IMR-90 (cell line): ENCODE results near the gene IGF1R. TPM values are rescaled to one million over a fixed set of nuclear protein-coding genes. Genes with fewer than 3 reads are reported as not detected.

Source experiments
- ATAC-seq: fragments of 200-7000 bp; cut with Tn5 transposase; 2 replicates; pipeline ENCODE4 v1.9.1; 2020; ENCODE audit warnings: low read depth, mild to moderate bottlenecking, moderate library complexity
- BruUV-seq: library from RNA; stranded (reverse); fragments of 400-500 nt; replicated peaks from 2 replicates; lab custom pipeline; 2021; lab: Mats Ljungman, UMichigan
- CTCF ChIA-PET: fragments of 300-600 bp; formaldehyde crosslinking; extraction: SDS; loops from one replicate; lab custom pipeline; 2021; ENCODE audit warnings: antibody characterized with exemption; lab: Yijun Ruan, JAX
- POLR2A ChIA-PET: fragments of 300-600 bp; sonication (Branson Sonifier 250); formaldehyde crosslinking; loops from one replicate; lab custom pipeline; 2022; ENCODE audit warnings: antibody characterized with exemption; ENCODE audit not compliant: unreplicated experiment; lab: Charles Lee
- DNase-seq: peaks from one replicate; pipeline ENCODE4 v3.0.0; 2013
- H2AFZ ChIP-seq: replicated peaks from 2 replicates; pipeline ENCODE3; 2013; ENCODE audit warnings: low read length, mild to moderate bottlenecking; ENCODE audit not compliant: poor library complexity
- H2AK5ac ChIP-seq: 2 replicates; pipeline ENCODE4 v1.6.1; 2013; ENCODE audit warnings: low read depth, low read length, inconsistent platforms
- H2AK9ac ChIP-seq: replicated peaks from 2 replicates; pipeline ENCODE3; 2013; ENCODE audit warnings: mild to moderate bottlenecking, low read depth, low read length, moderate library complexity; ENCODE audit not compliant: poor library complexity
- H2BK120ac ChIP-seq: 2 replicates; pipeline ENCODE4 v1.6.1; 2013; ENCODE audit warnings: low read depth, low read length, inconsistent platforms
- H2BK15ac ChIP-seq: 3 replicates; pipeline ENCODE4 v1.6.1; 2013; ENCODE audit warnings: low read depth, low read length, inconsistent platforms
- H2BK20ac ChIP-seq: 2 replicates; pipeline ENCODE4 v1.6.1; 2013; ENCODE audit warnings: low read depth, mild to moderate bottlenecking, inconsistent platforms, low read length, moderate library complexity
- H2BK5ac ChIP-seq: 2 replicates; pipeline ENCODE4 v1.6.1; 2013; ENCODE audit warnings: mild to moderate bottlenecking, low read depth, low read length, inconsistent platforms; ENCODE audit not compliant: poor library complexity, severe bottlenecking
- H3K14ac ChIP-seq: replicated peaks from 2 replicates; pipeline ENCODE4 v1.6.1; 2013; ENCODE audit warnings: low read depth, low read length, inconsistent platforms
- H3K18ac ChIP-seq: 2 replicates; pipeline ENCODE4 v1.6.1; 2013; ENCODE audit warnings: low read depth, low read length, control low read depth
- H3K23ac ChIP-seq: 2 replicates; pipeline ENCODE4 v1.6.1; 2013; ENCODE audit warnings: low read depth, low read length, inconsistent platforms
- H3K27ac ChIP-seq: 2 replicates; pipeline ENCODE4 v1.5.1; 2013; ENCODE audit warnings: mild to moderate bottlenecking, control low read depth, low read length; ENCODE audit not compliant: insufficient read depth
- H3K27me3 ChIP-seq: 2 replicates; pipeline ENCODE4 v1.6.1; 2013; ENCODE audit warnings: low read length; ENCODE audit not compliant: control insufficient read depth, insufficient read depth
- H3K36me3 ChIP-seq: 2 replicates; pipeline ENCODE4 v1.6.1; 2013; ENCODE audit warnings: low read length, mixed read lengths; ENCODE audit not compliant: control insufficient read depth, insufficient read depth
- H3K4ac ChIP-seq: 2 replicates; pipeline ENCODE4 v1.6.1; 2013; ENCODE audit warnings: low read depth, low read length, inconsistent platforms
- H3K4me1 ChIP-seq: 2 replicates; pipeline ENCODE4 v1.6.1; 2013; ENCODE audit warnings: low read length, mixed read lengths; ENCODE audit not compliant: control insufficient read depth, insufficient read depth
- H3K4me2 ChIP-seq: 2 replicates; pipeline ENCODE4 v1.6.1; 2013; ENCODE audit warnings: low read depth, mild to moderate bottlenecking, control low read depth, low read length, moderate library complexity
- H3K4me3 ChIP-seq: 2 replicates; pipeline ENCODE4 v1.5.1; 2013; ENCODE audit warnings: low read depth, mild to moderate bottlenecking, control low read depth, low read length, moderate library complexity; ENCODE audit not compliant: insufficient read depth
- H3K56ac ChIP-seq: 2 replicates; pipeline ENCODE4 v1.6.1; 2013; ENCODE audit warnings: low read length, inconsistent platforms; ENCODE audit not compliant: insufficient read depth; ENCODE audit errors: extremely low read depth
- H3K79me1 ChIP-seq, 2 experiments: 2 replicates each; pipeline ENCODE4 v1.6.1; 2013; ENCODE audit warnings: low read length in 2 of 2, inconsistent platforms in 1 of 2, low read depth in 1 of 2
- H3K9ac ChIP-seq: 2 replicates; pipeline ENCODE4 v1.6.1; 2013; ENCODE audit warnings: low read depth, low read length, control low read depth
- H3K9me1 ChIP-seq: 2 replicates; pipeline ENCODE4 v1.6.1; 2013; ENCODE audit warnings: low read length, inconsistent platforms; ENCODE audit not compliant: insufficient read depth
- H3K9me3 ChIP-seq: 2 replicates; pipeline ENCODE4 v1.6.1; 2013; ENCODE audit warnings: low read length; ENCODE audit not compliant: control insufficient read depth, insufficient read depth
- H4K20me1 ChIP-seq: 2 replicates; pipeline ENCODE4 v1.6.1; 2013; ENCODE audit warnings: low read length, inconsistent platforms; ENCODE audit not compliant: insufficient read depth
- H4K5ac ChIP-seq: 2 replicates; pipeline ENCODE4 v1.6.1; 2013; ENCODE audit warnings: mild to moderate bottlenecking, low read depth, low read length, control low read depth
- H4K8ac ChIP-seq, 2 experiments: 2 replicates each; pipeline ENCODE4 v1.6.1; 2013; ENCODE audit warnings: low read depth in 2 of 2, low read length in 2 of 2, control low read depth in 1 of 2, inconsistent platforms in 1 of 2
- H4K91ac ChIP-seq: 2 replicates; pipeline ENCODE4 v1.6.1; 2013; ENCODE audit warnings: low read depth, low read length, inconsistent platforms; ENCODE audit not compliant: insufficient read depth
- BHLHE40 ChIP-seq: fragments of 150-350 bp; IDR thresholded peaks from 2 replicates; pipeline ENCODE4 v1.6.1; 2016; ENCODE audit warnings: mild to moderate bottlenecking, low read depth, low read length
- CEBPB ChIP-seq: IDR thresholded peaks from 2 replicates; pipeline ENCODE4 v1.6.1; 2012; ENCODE audit warnings: low read depth, low read length, improper control_type of control experiment
- FOS ChIP-seq: fragments of 150-350 bp; IDR thresholded peaks from 2 replicates; pipeline ENCODE4 v1.6.1; 2016; ENCODE audit warnings: low read depth, low read length
- WGBS, 2 experiments: methylation state at CpG; one replicate each; pipeline versions ENCODE4 v1.1.5 to v1.1.7; 2013; ENCODE audit warnings: missing lambda C conversion rate in 2 of 2; ENCODE audit not compliant: insufficient read length in 1 of 2; ENCODE audit errors: extremely low coverage in 2 of 2; 5-methylcytosine and 5-hydroxymethylcytosine counted together
- dilution Hi-C: fragments of 300-500 bp; cut with HindIII; formaldehyde crosslinking; loops from one replicate; pipeline ENCODE4 v1.14.3; 2018; ENCODE audit warnings: low sequenced_read_pairs; ENCODE audit not compliant: unreplicated experiment
- in situ Hi-C: fragments of 300-500 bp; cut with MboI; formaldehyde crosslinking; loops from 3 replicates; pipeline ENCODE4 v1.14.3; 2019; ENCODE audit warnings: low sequenced_read_pairs, inconsistent platforms, mixed read lengths
- intact Hi-C: fragments of 100-400 bp; cut with micrococcal nuclease; formaldehyde crosslinking; loops from 2 replicates; pipeline ENCODE4 v1.10.0; 2022
- polyA plus RNA-seq, 3 experiments: library from polyadenylated mRNA; depleted of rRNA; stranded (reverse); fragments of >200 nt; gene quantifications; 2 replicates each; pipeline ENCODE4 v1.2.3, GENCODE V29; 2012; ENCODE audit warnings: low replicate concordance in 1 of 3
- total RNA-seq: library from RNA; depleted of rRNA; stranded (reverse); fragments of >200 nt; gene quantifications from 2 replicates; pipeline ENCODE4 v1.2.3, GENCODE V29; 2012

The IGF1R gene
- total and polyA plus RNA-seq, 2 of the 4 experiments (the other 2 are of a cell fraction), result 24.0 to 24.9 TPM

DNA sequence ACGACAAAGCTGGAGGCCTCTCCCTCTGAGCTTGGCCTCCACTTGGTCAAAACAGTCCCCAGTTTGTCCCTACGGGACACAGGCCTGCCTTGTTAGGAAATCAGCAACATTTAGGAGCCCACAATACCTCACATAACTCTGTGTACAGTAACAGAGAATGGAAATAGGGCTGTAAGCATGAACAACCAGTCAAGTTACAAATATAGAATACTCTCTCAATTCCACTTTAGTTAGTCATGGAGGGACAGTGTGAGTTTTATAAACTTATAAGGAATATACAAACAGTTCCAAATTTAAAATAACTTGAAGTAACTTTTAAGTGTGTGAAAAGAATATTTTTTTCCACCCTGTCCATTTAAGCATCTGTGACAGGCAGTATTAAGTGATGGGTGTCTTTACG lies 229.8 kb downstream of the IGF1R start:
- Histone ChIP-seq H2BK20ac (peak overlapping the region; percentile 84), H4K20me1 (peaks cover 5% of the 10 kb centered on the region; the same call in 1 of the 2 replicates), H3K23ac (peak overlapping the region; percentile 86), H3K27ac (peak overlapping the region; percentile 67), H2AK5ac (peak overlapping the region; percentile 76), H2AFZ (no peak overlapping the region), H2BK5ac (peak overlapping the region; percentile 96), H3K4me1 (peaks cover 33% of the 10 kb centered on the region), H3K27me3 (no peaks in the 10 kb centered on the region), H3K9me1 (peaks cover 27% of the 10 kb centered on the region), H3K9ac (peak overlapping the region; percentile 4; the same call in 1 of the 2 replicates), H3K36me3 (no peaks in the 10 kb centered on the region), H3K18ac (peak overlapping the region; percentile 98), H3K9me3 (no peaks in the 10 kb centered on the region), H3K79me1 (peaks cover 40 to 93% of the 10 kb centered on the region in 2 experiments), H2BK15ac (peak overlapping the region; percentile 48; the same call in 2 of the 3 replicates), H3K56ac (peak overlapping the region; percentile 67), H4K91ac (peak overlapping the region; percentile 83), H2AK9ac (peak overlapping the region; percentile 19), H4K8ac (peak overlapping the region; percentile 14 to 94), H4K5ac (peak overlapping the region; percentile 92), H3K4ac (peak overlapping the region; percentile 90), H2BK120ac (peak overlapping the region; percentile 94), H3K14ac (peak overlapping the region; percentile 88), H3K4me3 (no peak overlapping the region), H3K4me2 (peak overlapping the region; percentile 75; the same call in 1 of the 2 replicates)
- TF ChIP-seq FOS (0 out of 2 replicates have a peak, but pooled peaks have one; percentile 26), CEBPB (peak; percentile 20; the same call in 1 of the 2 replicates), BHLHE40 (no peak)
- ChIA-PET CTCF (interaction anchor here (1.4 kb wide), 1 partner anchor 27 kb away, joined by 3 read pairs; no protein-coding TSS in a partner anchor), POLR2A (no interaction called here)
- peak; percentile 64 for ATAC-seq
- peak; percentile 79 for DNase-seq
- no TSS peak for BruUV-seq
- intact Hi-C loops, result no loop called here
- in situ Hi-C loops, result no loop called here
- dilution Hi-C loops, result no loop called here
- no CpG with 5 or more reads among the region's 3 CpGs for WGBS, 2 experiments
